SK-N-SH (cell line): Measurements from ENCODE around the gene TAPBP. TPM values are rescaled to one million over a fixed set of nuclear protein-coding genes. Genes with fewer than 3 reads are reported as not detected.

Source experiments
- CTCF ChIA-PET: fragments of 300-600, 350-600 bp; formaldehyde crosslinking; extraction: SDS; loops from one replicate; lab custom pipeline; 2021; lab: Yijun Ruan, JAX
- POLR2A ChIA-PET: fragments of 350-600 bp; sonication (Branson Sonifier 250); formaldehyde crosslinking; extraction: SDS; loops from one replicate; lab custom pipeline; 2020; ENCODE audit warnings: antibody characterized with exemption, inconsistent platforms; lab: Yijun Ruan, JAX
- DNase-seq: peaks from one replicate; pipeline ENCODE4 v3.0.0; 2012
- H2AFZ ChIP-seq: fragments of 200-600 bp; sonication (generic); 2 replicates; pipeline ENCODE4 v1.8.1; 2016; ENCODE audit warnings: antibody characterized with exemption, mild to moderate bottlenecking, low read depth
- H3F3A ChIP-seq: fragments of 200-600 bp; sonication (generic); replicated peaks from 2 replicates; pipeline ENCODE3; 2016; ENCODE audit warnings: antibody characterized with exemption, mild to moderate bottlenecking; ENCODE audit not compliant: insufficient read depth
- H3K27ac ChIP-seq, 2 experiments: fragments of 200-500 bp in 1 of 2; fragments of 200-600 bp in 1 of 2; sonication (Bioruptor generic) in 1 of 2; sonication (generic), shearing (Covaris generic) in 1 of 2; 2 replicates each; pipeline versions ENCODE4 v1.5.1 to v1.6.1; 2014 to 2016; ENCODE audit warnings: low read depth in 2 of 2, inconsistent platforms in 1 of 2, low read length in 1 of 2, mild to moderate bottlenecking in 1 of 2, mixed read lengths in 1 of 2
- H3K27me3 ChIP-seq: fragments of 200-600 bp; sonication (generic), shearing (Covaris generic); 2 replicates; pipeline ENCODE4 v1.6.1; 2016; ENCODE audit warnings: mixed run types; ENCODE audit not compliant: insufficient read depth
- H3K36me3 ChIP-seq, 2 experiments: fragments of 200-500 bp in 1 of 2; fragments of 200-600 bp in 1 of 2; sonication (Bioruptor generic) in 1 of 2; sonication (generic) in 1 of 2; replicated peaks in 1 of 2; 2 replicates each; pipeline versions ENCODE3 to v1.5.1; 2014 to 2016; ENCODE audit warnings: low read length in 1 of 2, mild to moderate bottlenecking in 1 of 2; ENCODE audit not compliant: insufficient read depth in 2 of 2, control insufficient read depth in 1 of 2
- H3K4me1 ChIP-seq, 2 experiments: fragments of 200-500 bp in 1 of 2; fragments of 200-600 bp in 1 of 2; sonication (Bioruptor generic) in 1 of 2; sonication (generic), shearing (Covaris generic) in 1 of 2; 2 replicates each; pipeline versions ENCODE4 v1.5.1 to v1.6.1; 2014 to 2016; ENCODE audit warnings: low read depth in 1 of 2, low read length in 1 of 2, mixed run types in 1 of 2; ENCODE audit not compliant: insufficient read depth in 2 of 2, control insufficient read depth in 1 of 2
- H3K4me2 ChIP-seq: fragments of 200-600 bp; sonication (generic), shearing (Covaris generic); 2 replicates; pipeline ENCODE4 v1.6.1; 2017; ENCODE audit warnings: mixed run types
- H3K4me3 ChIP-seq, 2 experiments: fragments of 200-500 bp in 1 of 2; fragments of 200-600 bp in 1 of 2; sonication (Bioruptor generic) in 1 of 2; sonication (generic), shearing (Covaris generic) in 1 of 2; 2 replicates each; pipeline versions ENCODE4 v1.5.1 to v1.8.1; 2014 to 2016; ENCODE audit warnings: low read depth in 2 of 2, inconsistent platforms in 1 of 2, low read length in 1 of 2, mild to moderate bottlenecking in 1 of 2, mixed read lengths in 1 of 2, moderate library complexity in 1 of 2
- H3K79me2 ChIP-seq: fragments of 200-600 bp; sonication (generic); 2 replicates; pipeline ENCODE4 v1.8.1; 2017; ENCODE audit warnings: mild to moderate bottlenecking; ENCODE audit not compliant: insufficient read depth
- H3K9ac ChIP-seq: fragments of 200-600 bp; sonication (generic); 2 replicates; pipeline ENCODE4 v1.6.1; 2017; ENCODE audit warnings: mixed run types
- H3K9me2 ChIP-seq: fragments of 200-600 bp; sonication (generic); 2 replicates; pipeline ENCODE4 v1.6.1; 2017; ENCODE audit warnings: mixed run types
- H3K9me3 ChIP-seq: fragments of 200-600 bp; sonication (generic); 2 replicates; pipeline ENCODE4 v1.6.1; 2017; ENCODE audit warnings: mixed run types, mild to moderate bottlenecking, moderate library complexity
- H4K20me1 ChIP-seq: fragments of 200-600 bp; sonication (generic); 2 replicates; pipeline ENCODE4 v1.6.1; 2017; ENCODE audit warnings: mild to moderate bottlenecking, mixed run types; ENCODE audit not compliant: insufficient read depth
- EP300 ChIP-seq, 2 experiments: IDR thresholded peaks; 2 replicates each; pipeline versions ENCODE4 v1.4.0 to v1.6.1; 2012; ENCODE audit warnings: borderline replicate concordance in 1 of 2, low read depth in 1 of 2, low read length in 1 of 2
- FOXM1 ChIP-seq: IDR thresholded peaks from 2 replicates; pipeline ENCODE4 v1.4.0; 2012; ENCODE audit warnings: low read depth, mild to moderate bottlenecking
- GATA2 ChIP-seq: sonication (generic); formaldehyde crosslinking; IDR thresholded peaks from 2 replicates; pipeline ENCODE4 v1.5.0; 2020; ENCODE audit warnings: mild to moderate bottlenecking, missing genetic modification reagents
- JUND ChIP-seq: IDR thresholded peaks from 2 replicates; pipeline ENCODE4 v1.4.0; 2012
- MXI1 ChIP-seq: IDR thresholded peaks from 2 replicates; pipeline ENCODE4 v1.6.1; 2012; ENCODE audit warnings: mild to moderate bottlenecking, low read depth, low read length, improper control_type of control experiment
- PBX3 ChIP-seq: IDR thresholded peaks from 2 replicates; pipeline ENCODE4; 2012
- POLR2AphosphoS5 ChIP-seq: IDR thresholded peaks from 2 replicates; pipeline ENCODE4 v1.6.1; 2012; ENCODE audit warnings: low read depth, low read length
- RCOR1 ChIP-seq: fragments of 150-350 bp; IDR thresholded peaks from 2 replicates; pipeline ENCODE4 v1.6.1; 2017; ENCODE audit warnings: antibody characterized with exemption, low read length
- REST ChIP-seq: IDR thresholded peaks from 2 replicates; pipeline ENCODE4 v1.6.1; 2012; ENCODE audit warnings: mild to moderate bottlenecking, low read depth, low read length, moderate library complexity
- RFX5 ChIP-seq: IDR thresholded peaks from 2 replicates; pipeline ENCODE4 v1.6.1; 2012; ENCODE audit warnings: mild to moderate bottlenecking, improper control_type of control experiment, low read length
- TAF1 ChIP-seq: IDR thresholded peaks from 2 replicates; pipeline ENCODE4 v1.6.1; 2012; ENCODE audit warnings: low read depth, mild to moderate bottlenecking, low read length, moderate library complexity, borderline replicate concordance
- TCF12 ChIP-seq: IDR thresholded peaks from 2 replicates; pipeline ENCODE4 v1.4.0; 2012
- YY1 ChIP-seq: IDR thresholded peaks from 2 replicates; pipeline ENCODE4 v1.4.0; 2012; ENCODE audit warnings: low read depth, mild to moderate bottlenecking
- WGBS: methylation state at CpG from one replicate; pipeline ENCODE4 v1.1.6; 2017; ENCODE audit warnings: low lambda C conversion rate; 5-methylcytosine and 5-hydroxymethylcytosine counted together
- polyA plus RNA-seq, 3 experiments: library from polyadenylated mRNA; depleted of rRNA; stranded (reverse); fragments of >200 nt; gene quantifications; 2 replicates each; pipeline ENCODE4 v1.2.3, GENCODE V29; 2012
- TF ChIP-seq, protein P1 (sequence below): IDR thresholded peaks from 2 replicates; pipeline ENCODE4 v1.4.0; 2012; ENCODE audit warnings: low read depth, borderline replicate concordance
- TF ChIP-seq, protein P2 (sequence below): fragments of 150-350 bp; IDR thresholded peaks from 2 replicates; pipeline ENCODE4 v1.6.1; 2016; ENCODE audit warnings: mild to moderate bottlenecking, low read depth, low read length

TAPBP gene
- polyA plus RNA-seq, 1 of the 3 experiments (the other 2 are of a cell fraction) = 44.5 TPM

GRCh38 chr6:33320315-33321181 is 6.7 kb upstream of the TAPBP start (continued):
- TF ChIP-seq, protein P1, sequence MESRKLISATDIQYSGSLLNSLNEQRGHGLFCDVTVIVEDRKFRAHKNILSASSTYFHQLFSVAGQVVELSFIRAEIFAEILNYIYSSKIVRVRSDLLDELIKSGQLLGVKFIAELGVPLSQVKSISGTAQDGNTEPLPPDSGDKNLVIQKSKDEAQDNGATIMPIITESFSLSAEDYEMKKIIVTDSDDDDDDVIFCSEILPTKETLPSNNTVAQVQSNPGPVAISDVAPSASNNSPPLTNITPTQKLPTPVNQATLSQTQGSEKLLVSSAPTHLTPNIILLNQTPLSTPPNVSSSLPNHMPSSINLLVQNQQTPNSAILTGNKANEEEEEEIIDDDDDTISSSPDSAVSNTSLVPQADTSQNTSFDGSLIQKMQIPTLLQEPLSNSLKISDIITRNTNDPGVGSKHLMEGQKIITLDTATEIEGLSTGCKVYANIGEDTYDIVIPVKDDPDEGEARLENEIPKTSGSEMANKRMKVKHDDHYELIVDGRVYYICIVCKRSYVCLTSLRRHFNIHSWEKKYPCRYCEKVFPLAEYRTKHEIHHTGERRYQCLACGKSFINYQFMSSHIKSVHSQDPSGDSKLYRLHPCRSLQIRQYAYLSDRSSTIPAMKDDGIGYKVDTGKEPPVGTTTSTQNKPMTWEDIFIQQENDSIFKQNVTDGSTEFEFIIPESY = no peak
- TF ChIP-seq REST = no peak
- TF ChIP-seq FOXM1 = no peak
- peak; percentile 26; the same call in 1 of the 2 replicates for TF ChIP-seq TCF12
- no peak for TF ChIP-seq YY1
- no peak for TF ChIP-seq POLR2AphosphoS5
- no peak for TF ChIP-seq EP300 (IDR thresholded peaks at IDR 0.05; ENCODE audit: borderline replicate concordance in 1 of 2, low read depth in 1 of 2, low read length in 1 of 2)
- TF ChIP-seq, all 33 proteins: peak for 5

DNA sequence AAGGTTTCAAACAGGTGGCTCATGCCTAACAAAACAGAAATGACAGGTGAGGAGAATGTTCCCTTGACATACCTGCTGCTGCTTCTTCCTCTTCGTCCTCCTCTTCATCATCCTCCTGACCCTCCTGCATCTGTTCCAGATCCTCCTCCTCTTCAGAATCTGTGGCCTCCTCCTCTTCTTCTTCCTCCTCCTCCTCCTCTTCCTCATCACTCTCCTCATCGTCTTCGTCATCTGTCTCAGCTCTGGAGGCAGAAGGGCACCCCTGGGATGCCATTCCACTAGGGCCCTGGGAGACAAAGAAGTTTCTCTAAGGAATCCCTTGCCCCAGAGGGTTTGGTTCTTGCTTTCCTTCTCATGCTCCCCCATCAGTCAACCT is 6.0 kb upstream of the TAPBP start:
- DNase-seq = no peak
- Histone ChIP-seq H3K4me1 (peaks cover 35 to 52% of the 10 kb centered on the region in 2 experiments; a peak in 3 of 4 replicates), H3K79me2 (peaks cover 51% of the 10 kb centered on the region), H3K9me2 (no peaks in the 10 kb centered on the region), H3K36me3 (peaks cover 19 to 27% of the 10 kb centered on the region in 2 experiments), H3K9me3 (no peaks in the 10 kb centered on the region), H3K27me3 (no peaks in the 10 kb centered on the region), H3K9ac (peak overlapping the region; percentile 87)
- CTCF ChIA-PET = interaction anchor here (2.2 to 4.5 kb wide), 2 partner anchors 25 to 106 kb away, joined by 8 to 16 read pairs; no protein-coding TSS in a partner anchor
- TF ChIP-seq MXI1 = no peak
- TF ChIP-seq JUND = no peak
- TF ChIP-seq, protein P2, sequence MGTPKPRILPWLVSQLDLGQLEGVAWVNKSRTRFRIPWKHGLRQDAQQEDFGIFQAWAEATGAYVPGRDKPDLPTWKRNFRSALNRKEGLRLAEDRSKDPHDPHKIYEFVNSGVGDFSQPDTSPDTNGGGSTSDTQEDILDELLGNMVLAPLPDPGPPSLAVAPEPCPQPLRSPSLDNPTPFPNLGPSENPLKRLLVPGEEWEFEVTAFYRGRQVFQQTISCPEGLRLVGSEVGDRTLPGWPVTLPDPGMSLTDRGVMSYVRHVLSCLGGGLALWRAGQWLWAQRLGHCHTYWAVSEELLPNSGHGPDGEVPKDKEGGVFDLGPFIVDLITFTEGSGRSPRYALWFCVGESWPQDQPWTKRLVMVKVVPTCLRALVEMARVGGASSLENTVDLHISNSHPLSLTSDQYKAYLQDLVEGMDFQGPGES = no peak
- TF ChIP-seq PBX3 = no peak
- no peak for TF ChIP-seq RCOR1
- no peak for TF ChIP-seq TAF1
- TF ChIP-seq GATA2 (CRISPR knock-in tag) = no peak
- TF ChIP-seq FOXM1 = no peak
- no peak for TF ChIP-seq REST
- no peak for TF ChIP-seq RFX5
- TF ChIP-seq, all 33 proteins: peak for 0
- Histone ChIP-seq H3K4me2 (peak overlapping the region; percentile 99), H3K4me3 (peak overlapping the region; percentile 29 to 79; a peak in 2 of 4 replicates), H3F3A (peaks cover 49% of the 10 kb centered on the region), H3K27ac (peak overlapping the region; percentile 54 to 88), H4K20me1 (no peaks in the 10 kb centered on the region), H2AFZ (no peak overlapping the region)
- POLR2A ChIA-PET = no interaction called here
- 92% methylated on average over 3 of the region's 3 CpGs for WGBS
